GM10266 (cell line): ENCODE results near the gene GRB10.

Source experiments
- DNase-seq: peaks from one replicate; pipeline ENCODE4 v3.0.0; 2012; ENCODE audit errors: extremely low spot score
- TF ChIP-seq, protein P1 (sequence below): IDR thresholded peaks from 2 replicates; pipeline ENCODE4 v1.5.1; 2012; ENCODE audit warnings: mild to moderate bottlenecking, low read depth; ENCODE audit not compliant: control insufficient read depth, insufficient read depth; ENCODE audit errors: missing control alignments

The GRB10 gene

DNA sequence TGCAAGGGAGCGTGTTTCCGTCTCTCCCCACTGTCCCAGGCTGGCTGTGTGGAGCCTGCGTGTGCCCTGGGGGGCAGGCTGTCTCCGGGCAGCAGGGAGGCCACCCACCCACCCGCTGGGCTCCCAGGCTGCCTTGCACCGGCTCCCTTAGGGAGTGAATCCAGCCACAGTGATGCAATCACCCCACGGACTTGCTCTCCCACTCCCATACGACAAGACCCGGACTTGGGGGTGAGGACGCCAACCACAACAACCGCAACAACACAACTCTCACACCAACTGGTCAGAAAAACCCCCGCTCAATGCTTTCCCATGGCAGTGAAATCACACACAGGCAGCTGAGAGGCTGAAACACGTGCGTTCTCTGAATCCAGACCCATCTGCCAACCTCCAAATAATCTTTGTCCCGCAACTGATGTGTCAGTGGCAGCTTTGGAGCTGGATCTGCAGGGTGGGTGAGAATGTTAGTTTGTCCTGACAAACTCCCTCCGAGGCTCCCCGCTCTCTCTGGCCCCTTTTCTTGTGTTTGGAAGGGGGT lies 154.8 kb downstream of the GRB10 start:
- DNase-seq: no peak
- TF ChIP-seq, protein P1, sequence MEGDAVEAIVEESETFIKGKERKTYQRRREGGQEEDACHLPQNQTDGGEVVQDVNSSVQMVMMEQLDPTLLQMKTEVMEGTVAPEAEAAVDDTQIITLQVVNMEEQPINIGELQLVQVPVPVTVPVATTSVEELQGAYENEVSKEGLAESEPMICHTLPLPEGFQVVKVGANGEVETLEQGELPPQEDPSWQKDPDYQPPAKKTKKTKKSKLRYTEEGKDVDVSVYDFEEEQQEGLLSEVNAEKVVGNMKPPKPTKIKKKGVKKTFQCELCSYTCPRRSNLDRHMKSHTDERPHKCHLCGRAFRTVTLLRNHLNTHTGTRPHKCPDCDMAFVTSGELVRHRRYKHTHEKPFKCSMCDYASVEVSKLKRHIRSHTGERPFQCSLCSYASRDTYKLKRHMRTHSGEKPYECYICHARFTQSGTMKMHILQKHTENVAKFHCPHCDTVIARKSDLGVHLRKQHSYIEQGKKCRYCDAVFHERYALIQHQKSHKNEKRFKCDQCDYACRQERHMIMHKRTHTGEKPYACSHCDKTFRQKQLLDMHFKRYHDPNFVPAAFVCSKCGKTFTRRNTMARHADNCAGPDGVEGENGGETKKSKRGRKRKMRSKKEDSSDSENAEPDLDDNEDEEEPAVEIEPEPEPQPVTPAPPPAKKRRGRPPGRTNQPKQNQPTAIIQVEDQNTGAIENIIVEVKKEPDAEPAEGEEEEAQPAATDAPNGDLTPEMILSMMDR: no peak

DNA sequence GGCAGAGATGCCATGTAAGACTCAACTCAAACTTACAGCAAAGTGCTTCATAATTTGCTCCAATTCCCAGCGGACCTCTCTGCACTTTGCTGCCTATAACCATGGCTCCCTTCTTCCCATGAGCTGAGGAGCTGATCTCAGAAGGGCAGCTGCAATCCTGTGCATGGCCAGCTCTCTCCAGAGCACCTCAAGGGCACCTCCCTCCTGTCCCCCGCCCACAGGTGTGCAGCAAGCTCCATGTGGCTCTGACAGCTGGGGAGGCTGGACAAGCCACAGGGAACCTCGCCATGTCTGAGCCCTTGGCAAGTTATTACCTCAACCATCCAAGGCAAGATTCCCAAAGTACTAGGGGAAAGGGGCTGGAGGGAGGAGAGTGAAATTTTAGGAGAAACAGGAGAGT lies 156.4 kb downstream of the GRB10 start:
- DNase-seq: no peak
- TF ChIP-seq, protein P1: no peak

DNA sequence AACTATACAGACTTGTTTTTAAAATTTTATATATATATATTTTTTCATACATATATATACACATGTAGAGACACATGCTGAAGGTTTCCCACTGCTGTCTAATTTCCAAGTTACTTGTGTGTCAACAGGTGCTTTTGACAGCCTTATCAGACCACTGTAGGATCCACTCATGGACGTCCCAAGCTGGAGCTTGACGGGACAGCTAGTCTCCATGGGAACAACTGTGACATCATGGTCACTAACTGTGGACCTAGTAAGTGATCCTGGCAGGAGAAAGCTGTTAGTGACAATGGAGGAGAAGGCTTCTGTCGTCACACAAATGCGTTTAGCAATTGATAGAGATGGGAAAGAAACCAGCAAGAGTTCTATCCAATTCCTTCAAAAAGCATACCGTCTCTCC lies 157.3 kb downstream of the GRB10 start:
- DNase-seq: no peak

DNA sequence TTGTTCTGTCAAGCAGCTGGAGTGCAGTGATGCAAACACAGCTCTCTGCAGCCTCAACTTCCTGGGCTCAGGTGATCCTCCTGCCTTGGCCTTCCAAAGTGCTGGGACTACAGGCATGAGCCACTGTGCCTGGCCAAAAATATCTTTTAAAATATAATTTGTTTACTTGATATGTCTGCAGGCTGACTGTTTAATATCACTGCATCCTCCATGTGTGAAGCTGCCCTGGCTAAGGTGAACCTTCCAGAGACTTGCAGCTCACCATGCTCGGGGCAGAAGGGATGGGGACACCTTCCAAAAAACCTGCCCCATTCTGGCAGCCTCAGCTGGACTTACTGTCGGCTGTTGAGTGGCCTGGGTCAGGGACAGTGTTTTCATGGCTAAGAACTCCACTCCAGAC lies 159.9 kb downstream of the GRB10 start:
- no peak for DNase-seq
- TF ChIP-seq, protein P1: no peak

More for the DNA sequence above, 157.3 kb downstream of the GRB10 start:
- TF ChIP-seq, protein P1: no peak

DNA sequence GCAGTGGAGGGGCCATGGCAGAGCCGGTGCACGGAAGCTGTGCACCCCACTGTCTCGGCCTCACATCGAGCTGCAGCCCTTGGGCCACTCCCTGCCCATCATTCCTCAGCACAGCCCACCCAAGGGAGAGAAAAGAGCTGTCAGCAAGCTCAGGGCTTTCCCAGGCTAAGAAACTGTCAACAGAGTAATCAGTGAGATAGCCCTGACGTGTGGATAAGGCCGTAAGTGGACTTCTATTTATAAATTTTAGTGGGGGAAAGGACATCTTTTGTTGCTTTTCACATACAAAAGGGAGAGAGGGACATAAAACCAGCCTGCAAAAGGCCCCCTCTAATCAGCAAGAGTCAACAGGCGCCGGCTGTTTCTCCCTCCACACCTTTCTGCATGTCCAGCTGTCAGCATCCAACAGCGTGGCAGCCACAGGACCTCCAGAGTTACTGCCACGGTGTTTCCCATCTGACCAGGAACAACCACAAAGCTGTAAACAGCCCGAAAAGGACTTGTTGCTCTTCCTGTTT lies 160.7 kb downstream of the GRB10 start:
- DNase-seq: no peak
- TF ChIP-seq, protein P1: no peak

DNA sequence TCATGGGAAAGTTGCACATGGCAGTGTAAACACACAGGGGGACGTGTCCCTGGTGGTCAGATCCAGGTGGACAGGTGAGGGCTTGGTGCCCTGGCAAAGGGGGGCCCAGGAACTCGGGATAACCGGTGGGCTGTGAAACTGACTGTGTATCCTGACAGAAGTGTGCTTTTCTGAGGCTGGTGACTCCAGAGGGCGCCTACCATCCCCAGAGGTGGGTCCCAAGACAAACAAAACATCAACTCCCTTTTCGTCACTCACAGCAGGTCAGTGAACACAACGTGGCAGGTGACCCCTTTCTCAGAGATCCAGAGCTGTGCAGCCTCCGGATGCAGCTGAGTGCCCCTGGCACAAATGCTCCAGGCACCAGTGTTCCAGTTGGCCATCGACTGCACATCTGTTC lies 161.5 kb downstream of the GRB10 start:
- TF ChIP-seq, protein P1: no peak
- no peak for DNase-seq

DNA sequence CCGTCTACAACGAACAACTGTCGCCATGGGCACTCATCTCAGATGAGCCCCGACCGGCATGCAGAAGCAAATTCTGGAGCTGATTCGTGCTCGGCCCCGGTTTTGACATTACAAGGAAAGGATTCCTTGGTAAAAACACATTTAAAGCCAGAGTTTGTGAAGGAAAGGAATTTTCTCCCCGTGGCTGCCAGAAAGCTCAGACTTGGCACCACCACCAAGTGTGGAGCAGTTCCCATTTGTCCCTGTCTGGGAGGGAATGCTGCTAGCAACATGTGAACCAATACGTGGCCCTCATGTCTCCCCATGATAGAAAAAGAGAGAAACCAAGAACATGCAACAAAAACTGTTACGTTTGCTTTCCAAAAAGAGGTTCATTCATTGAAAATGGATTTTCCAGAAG lies 162.3 kb downstream of the GRB10 start:
- no peak for DNase-seq
- TF ChIP-seq, protein P1: no peak
